ENCODE measurements around the gene TYW1. TPM values are rescaled to one million over a fixed set of nuclear protein-coding genes. Genes with fewer than 3 reads are reported as not detected.

Gene TYW1
- total and polyA plus RNA-seq, 2 of the 4 experiments (the other 2 are of a cell fraction), result 10.7 to 23.7 TPM

DNA sequence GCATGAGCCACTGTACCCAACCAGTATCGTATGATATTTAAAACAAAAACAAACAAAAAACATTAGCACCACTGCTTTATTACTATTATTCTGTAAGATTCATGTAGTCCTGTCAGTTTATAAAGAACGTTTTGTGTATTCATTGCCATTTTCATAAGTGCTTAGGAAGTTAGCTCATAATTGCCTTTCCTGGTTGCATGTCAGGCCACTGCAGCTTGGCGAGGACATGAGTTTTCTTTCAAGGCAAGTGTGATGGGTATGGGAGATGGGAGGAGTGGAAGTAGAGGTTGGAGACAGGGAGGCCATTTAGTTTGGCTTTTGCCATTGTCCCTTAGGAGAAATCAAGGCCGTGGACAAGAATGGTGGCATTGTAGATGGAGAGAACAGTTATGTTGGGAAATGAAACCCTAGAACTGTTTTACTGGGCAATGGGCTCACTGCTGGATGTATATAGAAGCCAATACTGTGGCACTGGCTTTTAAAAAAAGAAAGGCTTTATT lies 48.9 kb downstream of the TYW1 start:
- H2AK5ac ChIP-seq (ENCODE audit: low read depth, low read length), result no peak overlapping the region
- H3K4me1 ChIP-seq (ENCODE audit: control insufficient read depth, insufficient read depth, low read length), result peaks cover 4% of the 10 kb centered on the region
- H3K9me3 ChIP-seq (ENCODE audit: control insufficient read depth, insufficient read depth, low read length), result no peaks in the 10 kb centered on the region
- no peak overlapping the region for H2BK5ac ChIP-seq (ENCODE audit: low read depth, low read length, poor library complexity, severe bottlenecking)
- H4K5ac ChIP-seq (ENCODE audit: low read depth, low read length), result no peak overlapping the region
- H4K20me1 ChIP-seq (ENCODE audit: insufficient read depth, low read length), result peaks cover 6% of the 10 kb centered on the region; the same call in 1 of the 2 replicates
- H3K4me2 ChIP-seq (ENCODE audit: low read depth, low read length), result no peak overlapping the region
- no peak overlapping the region for H4K91ac ChIP-seq (ENCODE audit: insufficient read depth, low read depth, low read length)
- no peak overlapping the region for H3K4ac ChIP-seq (ENCODE audit: low read depth, low read length)
- BruUV-seq (replicated peaks), result no TSS peak
- no peak overlapping the region for H3K4me3 ChIP-seq (ENCODE audit: insufficient read depth, low read depth, low read length)
- H3K36me3 ChIP-seq (ENCODE audit: control insufficient read depth, insufficient read depth, low read length), result no peaks in the 10 kb centered on the region
- in situ Hi-C loops (cut with MboI; ENCODE audit: low sequenced_read_pairs), result no loop called here
- H3K14ac ChIP-seq (replicated peaks; ENCODE audit: low read depth, low read length), result no peak overlapping the region
- H3K27ac ChIP-seq (ENCODE audit: insufficient read depth, low read length), result no peak overlapping the region
- no peak overlapping the region for H2BK20ac ChIP-seq (ENCODE audit: low read depth, low read length)
- no peak overlapping the region for H3K23ac ChIP-seq (ENCODE audit: low read depth, low read length)
- DNase-seq, result no peak
- H3K79me1 ChIP-seq (ENCODE audit: low read depth in 1 of 2, low read length in 2 of 2), result peaks cover 8 to 13% of the 10 kb centered on the region in 2 experiments; a peak in 3 of 4 replicates
- intact Hi-C loops (cut with micrococcal nuclease), result no loop called here
- ChIA-PET CTCF (no interaction called here), POLR2A (ENCODE audit: unreplicated experiment) (no interaction called here)
- H3K56ac ChIP-seq (ENCODE audit: extremely low read depth, insufficient read depth, low read length), result no peak overlapping the region
- H2AFZ ChIP-seq (replicated peaks; ENCODE audit: low read length, poor library complexity), result no peak overlapping the region
- no peaks in the 10 kb centered on the region for H3K27me3 ChIP-seq (ENCODE audit: control insufficient read depth, insufficient read depth, low read length)
- H2BK15ac ChIP-seq (ENCODE audit: low read depth, low read length), result no peak overlapping the region
- no peak for TF ChIP-seq NFE2L2 (IDR thresholded peaks at IDR 0.05; ENCODE audit: low read depth, low read length)
- no peak for TF ChIP-seq MAZ (IDR thresholded peaks at IDR 0.05; ENCODE audit: borderline replicate concordance, low read depth, low read length)
- no peak for TF ChIP-seq POLR2A (IDR thresholded peaks at IDR 0.05; ENCODE audit: low read depth, low read length)
- no peak for TF ChIP-seq RCOR1 (IDR thresholded peaks at IDR 0.05; ENCODE audit: insufficient replicate concordance, low read length)
- no peak for TF ChIP-seq SMC3 (IDR thresholded peaks at IDR 0.05; ENCODE audit: low read depth, low read length)
- no peak for TF ChIP-seq MAFK (IDR thresholded peaks at IDR 0.05; ENCODE audit: low read depth, low read length)
- TF ChIP-seq FOS (IDR thresholded peaks at IDR 0.05; ENCODE audit: low read depth, low read length), result no peak
- TF ChIP-seq CHD1 (IDR thresholded peaks at IDR 0.05; ENCODE audit: low read depth, low read length), result no peak
- TF ChIP-seq USF2 (IDR thresholded peaks at IDR 0.05; ENCODE audit: low read depth, low read length), result no peak
- TF ChIP-seq MXI1 (IDR thresholded peaks at IDR 0.05; ENCODE audit: borderline replicate concordance, low read depth, low read length), result no peak
- no peak for TF ChIP-seq RAD21 (IDR thresholded peaks at IDR 0.05; ENCODE audit: low read length)
- TF ChIP-seq BHLHE40 (IDR thresholded peaks at IDR 0.05; ENCODE audit: low read depth, low read length), result no peak
- no peak for TF ChIP-seq CEBPB (IDR thresholded peaks at IDR 0.05; ENCODE audit: low read depth, low read length)
- TF ChIP-seq CTCF (conservative IDR thresholded peaks at IDR 0.05; ENCODE audit: low read depth, low read length), result no peak
- no peak for TF ChIP-seq RFX5 (IDR thresholded peaks at IDR 0.05; ENCODE audit: low read depth, low read length)
- TF ChIP-seq, protein P1, sequence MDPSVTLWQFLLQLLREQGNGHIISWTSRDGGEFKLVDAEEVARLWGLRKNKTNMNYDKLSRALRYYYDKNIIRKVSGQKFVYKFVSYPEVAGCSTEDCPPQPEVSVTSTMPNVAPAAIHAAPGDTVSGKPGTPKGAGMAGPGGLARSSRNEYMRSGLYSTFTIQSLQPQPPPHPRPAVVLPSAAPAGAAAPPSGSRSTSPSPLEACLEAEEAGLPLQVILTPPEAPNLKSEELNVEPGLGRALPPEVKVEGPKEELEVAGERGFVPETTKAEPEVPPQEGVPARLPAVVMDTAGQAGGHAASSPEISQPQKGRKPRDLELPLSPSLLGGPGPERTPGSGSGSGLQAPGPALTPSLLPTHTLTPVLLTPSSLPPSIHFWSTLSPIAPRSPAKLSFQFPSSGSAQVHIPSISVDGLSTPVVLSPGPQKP (IDR thresholded peaks at IDR 0.05; ENCODE audit: borderline replicate concordance, low read depth, low read length), result no peak
- ATAC-seq (ENCODE audit: low read depth), result no peak
- dilution Hi-C loops (cut with HindIII; ENCODE audit: low sequenced_read_pairs, unreplicated experiment), result no loop called here
- peaks cover 5% of the 10 kb centered on the region; the same call in 1 of the 2 replicates for H3K9me1 ChIP-seq (ENCODE audit: insufficient read depth, low read length)
- no peak overlapping the region for H3K9ac ChIP-seq (ENCODE audit: low read depth, low read length)
- H4K8ac ChIP-seq (ENCODE audit: low read depth in 2 of 2, low read length in 2 of 2), result no peak overlapping the region
- H3K18ac ChIP-seq (ENCODE audit: low read depth, low read length), result no peak overlapping the region
- H2BK120ac ChIP-seq (ENCODE audit: low read depth, low read length), result no peak overlapping the region
- WGBS, 2 experiments (ENCODE audit: extremely low coverage in 2 of 2, insufficient read length in 1 of 2), result 83% methylated on average over 2 of the region's 4 CpGs; no CpG with 5 or more reads in 1 of the 2 experiments
- no peak overlapping the region for H2AK9ac ChIP-seq (replicated peaks; ENCODE audit: low read depth, low read length, poor library complexity)
